ENCODE results near the gene CDX1.

The CDX1 gene

GRCh38 chr5:150163547-150164059, 3.0 kb upstream of the CDX1 start:
- DNase-seq = no peak

GRCh38 chr5:150164211-150164980, 2.2 kb upstream of the CDX1 start:
- DNase-seq = no peak

DNA sequence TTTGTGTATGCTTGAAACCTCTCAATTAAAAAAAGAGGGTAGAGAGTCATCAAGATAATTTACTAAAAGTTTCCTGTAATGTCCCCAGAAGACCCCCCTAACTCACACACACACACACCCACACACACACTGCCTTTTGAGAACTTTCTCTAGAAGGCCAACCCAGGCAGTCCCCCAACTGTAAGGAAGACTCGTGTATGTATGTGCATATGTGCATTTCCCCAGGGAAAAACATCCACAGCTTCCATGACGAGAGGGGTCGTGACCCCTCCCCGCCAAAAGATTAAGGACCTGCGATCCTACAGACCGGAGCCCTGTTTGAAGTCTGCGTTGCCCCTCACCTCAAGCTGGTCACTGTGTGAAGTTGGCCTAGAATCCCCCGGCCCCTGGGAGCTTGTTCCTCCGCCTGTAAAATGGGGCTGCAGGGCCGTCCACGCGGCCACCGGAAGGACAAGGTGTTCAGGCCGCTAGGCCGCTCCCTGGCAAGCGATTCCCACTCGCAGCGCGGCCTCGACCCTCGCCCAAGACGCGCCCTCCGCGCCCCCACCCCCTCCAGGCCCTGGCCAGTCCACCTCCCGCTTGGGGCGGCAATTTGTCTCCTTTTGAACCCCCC, 435 bp upstream of the CDX1 start:
- DNase-seq = no peak

- DNase-seq = no peak
These were observed 903 bp downstream of the CDX1 start for GRCh38 chr5:150167512-150167850.

DNA sequence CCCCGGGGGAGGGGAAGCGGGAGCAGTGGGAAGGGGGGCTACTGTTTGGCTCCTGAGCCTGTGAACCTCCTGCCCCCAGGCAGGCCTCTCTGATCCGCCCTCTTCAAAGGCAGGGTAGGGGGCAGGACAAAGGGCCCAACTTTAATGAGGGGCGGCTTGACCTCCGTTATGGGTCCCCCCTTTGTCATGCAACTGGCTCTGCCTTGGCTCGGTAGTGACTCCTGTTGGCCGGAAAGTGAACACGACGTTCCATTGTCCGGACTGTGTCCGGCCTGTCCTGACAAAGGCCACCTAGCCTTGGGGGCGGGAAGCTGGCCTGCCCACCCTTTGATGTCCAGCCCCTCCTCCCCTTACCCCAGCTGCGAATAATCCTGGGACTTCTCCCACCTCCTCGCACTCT, 1.3 kb downstream of the CDX1 start:
- no peak for DNase-seq

- DNase-seq = no peak
These were observed 2.3 kb downstream of the CDX1 start for GRCh38 chr5:150168864-150169263.

DNA sequence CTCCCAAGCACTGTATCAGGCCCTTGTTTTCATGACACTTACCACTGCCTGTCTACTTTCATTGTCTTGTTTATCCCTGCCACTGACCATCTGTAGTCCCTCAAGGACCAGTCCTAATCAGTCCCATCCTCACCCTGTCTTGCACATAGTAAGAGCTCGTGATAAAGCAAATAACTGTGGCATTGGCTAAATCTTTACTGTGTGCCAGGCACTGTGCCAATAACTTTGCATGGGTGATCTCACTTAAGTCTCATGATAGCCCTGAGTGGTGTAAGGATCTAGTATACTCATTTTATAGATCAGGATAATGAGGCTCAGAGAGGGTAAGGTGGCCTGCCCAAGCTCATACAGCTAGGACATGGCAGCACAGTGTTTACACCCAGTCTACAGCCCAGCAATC, 5.6 kb downstream of the CDX1 start:
- no peak for DNase-seq

DNA sequence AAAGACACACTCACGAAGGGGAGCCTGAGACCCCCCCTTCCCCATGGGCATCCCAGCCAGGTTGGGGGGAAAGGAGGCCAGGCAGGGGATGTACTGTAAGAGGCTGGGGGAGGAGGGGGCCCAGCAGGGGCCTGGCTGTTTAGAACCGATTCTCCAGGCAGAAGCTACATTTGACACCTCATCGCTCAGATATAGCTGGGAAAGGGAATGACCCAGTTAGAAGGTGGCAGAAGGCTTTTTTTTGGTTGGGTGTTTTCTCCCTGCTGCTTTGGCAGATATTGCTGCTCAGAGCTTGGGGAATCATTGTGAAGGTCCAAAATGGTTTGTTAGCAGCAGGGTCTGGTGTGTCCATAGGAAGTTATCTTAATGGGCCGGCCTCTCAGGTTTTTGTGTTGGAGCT, 6.0 kb downstream of the CDX1 start:
- no peak for DNase-seq

- DNase-seq = no peak
These were observed 6.6 kb downstream of the CDX1 start for GRCh38 chr5:150173161-150173560.

DNA sequence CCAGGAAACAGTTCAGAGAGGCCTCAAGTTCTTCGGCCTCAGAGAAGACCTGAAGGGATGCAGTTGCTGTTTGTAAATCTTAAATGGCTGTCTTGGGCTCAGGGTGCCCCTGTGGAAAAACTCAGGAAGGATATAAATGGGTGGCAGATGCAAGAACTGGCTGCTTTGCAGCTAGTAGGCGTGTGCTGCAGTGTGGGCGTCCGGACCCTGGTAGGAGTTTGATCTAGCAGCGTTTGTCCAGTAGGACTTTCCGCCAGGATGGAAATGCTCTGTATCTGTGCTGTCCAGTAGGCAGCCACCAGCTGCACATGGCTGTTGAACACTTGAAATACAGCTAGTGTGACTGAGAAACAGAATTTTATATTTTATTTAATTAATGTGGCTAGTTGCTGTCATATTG, 7.7 kb downstream of the CDX1 start:
- DNase-seq = no peak

- DNase-seq = no peak
These were observed 8.5 kb downstream of the CDX1 start for GRCh38 chr5:150175076-150175475.

- DNase-seq = no peak
These were observed 9.0 kb downstream of the CDX1 start for GRCh38 chr5:150175536-150175935.

DNA sequence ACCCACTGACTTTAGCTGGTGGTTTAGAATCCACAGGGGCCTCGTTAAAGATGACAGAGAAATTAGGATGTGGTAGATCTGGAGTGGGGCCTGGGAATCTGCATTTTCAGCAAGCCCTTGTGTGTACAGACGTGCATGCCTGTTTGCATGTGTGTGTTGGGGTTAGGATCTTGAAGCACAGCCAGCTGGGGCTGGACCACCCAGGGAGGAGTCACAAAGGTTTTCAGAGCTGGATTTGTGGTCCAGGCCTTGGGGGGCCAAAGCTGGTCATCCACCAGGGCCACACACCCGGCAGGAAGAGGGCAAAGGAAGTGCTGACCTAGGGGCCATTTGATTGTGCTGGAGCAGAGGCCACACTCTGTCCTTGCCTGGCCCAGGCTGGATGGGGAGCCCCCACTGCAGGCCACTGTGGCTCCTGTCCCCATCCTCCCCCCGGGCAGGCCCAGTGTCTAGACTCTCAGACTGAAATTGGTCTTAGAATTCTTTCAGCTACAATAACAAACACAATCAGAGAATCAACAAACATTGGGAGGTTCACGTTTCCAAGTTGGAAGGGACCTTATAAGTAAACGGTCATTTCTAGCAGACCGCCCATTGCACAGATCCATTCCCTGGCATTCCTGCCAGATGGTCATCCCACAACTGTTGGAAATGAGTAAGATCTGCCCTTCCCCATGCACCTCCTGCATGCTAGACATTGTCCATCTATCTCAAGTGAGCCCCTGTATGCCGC, 10.3 kb downstream of the CDX1 start:
- no peak for DNase-seq

DNA sequence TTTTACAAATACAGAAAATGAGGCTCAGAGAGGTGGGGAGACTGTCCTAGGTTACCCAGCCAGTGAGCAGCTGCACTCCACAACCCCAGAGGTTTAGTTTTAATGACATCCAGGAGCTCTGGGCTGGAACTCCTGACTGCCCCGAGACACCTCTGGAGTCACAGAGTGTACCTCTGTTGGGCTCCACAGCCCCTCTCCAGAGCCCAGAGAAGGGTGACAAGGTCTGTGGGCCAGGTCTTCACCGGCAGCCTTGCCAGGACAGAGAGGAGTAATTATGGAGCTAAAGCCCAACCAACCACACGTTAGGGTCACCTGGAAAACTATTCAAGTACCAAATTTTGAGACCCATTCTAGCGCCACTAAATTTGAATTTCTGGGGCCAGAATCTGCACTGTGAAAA, 11.1 kb downstream of the CDX1 start:
- DNase-seq = no peak

DNA sequence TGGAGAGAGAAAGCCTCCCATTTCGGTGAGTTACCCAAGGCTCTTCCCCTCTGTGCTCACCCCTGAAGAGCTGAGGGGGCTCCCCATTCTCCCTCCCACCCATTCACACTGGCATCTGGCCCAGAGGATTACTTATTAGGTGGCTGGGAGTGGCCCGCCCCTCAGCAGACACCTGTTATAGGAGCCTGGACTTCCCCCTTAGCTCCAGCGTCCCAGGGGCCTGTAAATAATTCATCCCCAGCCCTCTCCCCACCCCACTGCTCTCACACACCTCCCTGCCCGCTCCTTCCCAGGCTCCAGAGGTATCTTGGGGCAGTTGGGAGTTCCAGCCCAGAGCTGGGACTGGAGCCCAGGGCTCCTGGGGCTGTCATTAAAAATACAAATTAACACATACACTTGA, 11.7 kb downstream of the CDX1 start:
- no peak for DNase-seq

GRCh38 chr5:150179019-150179620, 12.5 kb downstream of the CDX1 start:
- no peak for DNase-seq

GRCh38 chr5:150180241-150181026, 13.9 kb downstream of the CDX1 start:
- DNase-seq = no peak

GRCh38 chr5:150181027-150181426, 14.4 kb downstream of the CDX1 start:
- DNase-seq = no peak

DNA sequence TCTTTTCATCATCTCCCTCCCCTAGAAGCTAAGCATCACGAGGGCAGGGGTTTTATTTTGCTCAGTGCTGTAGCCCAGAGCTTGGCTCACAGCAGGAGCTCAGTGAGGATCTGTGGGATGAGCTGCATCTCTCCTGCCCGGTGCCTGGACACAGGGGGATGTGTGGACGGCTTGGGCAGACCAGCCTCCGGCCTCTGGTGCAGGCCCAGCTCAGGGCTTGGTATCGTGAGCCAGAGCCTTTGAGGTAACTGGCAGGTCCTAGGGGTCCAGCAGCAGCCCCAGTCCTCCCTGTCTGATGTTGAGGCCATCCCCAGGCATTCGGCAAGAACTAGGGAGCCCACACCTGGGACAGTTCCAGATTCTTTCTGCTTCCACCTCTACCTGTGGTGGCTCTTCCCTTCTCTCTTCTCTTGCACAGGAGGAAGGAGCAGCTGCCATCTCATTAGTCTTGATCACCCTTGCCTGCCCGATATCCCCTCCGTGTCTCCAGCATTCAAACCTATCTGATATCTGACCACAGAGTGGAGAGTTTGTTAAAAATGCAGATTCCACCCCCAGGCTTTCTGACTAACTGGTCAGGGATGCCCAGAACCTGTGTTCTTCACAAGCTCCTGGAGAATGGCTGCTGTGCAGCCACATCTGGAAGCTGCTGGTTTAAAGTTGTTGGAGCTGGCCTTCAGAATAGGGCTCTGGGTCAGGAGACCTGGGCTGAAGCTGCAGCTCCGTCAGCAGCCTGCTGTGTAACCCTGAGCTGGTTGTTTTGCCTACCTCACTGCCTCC, 15.4 kb downstream of the CDX1 start:
- no peak for DNase-seq

DNA sequence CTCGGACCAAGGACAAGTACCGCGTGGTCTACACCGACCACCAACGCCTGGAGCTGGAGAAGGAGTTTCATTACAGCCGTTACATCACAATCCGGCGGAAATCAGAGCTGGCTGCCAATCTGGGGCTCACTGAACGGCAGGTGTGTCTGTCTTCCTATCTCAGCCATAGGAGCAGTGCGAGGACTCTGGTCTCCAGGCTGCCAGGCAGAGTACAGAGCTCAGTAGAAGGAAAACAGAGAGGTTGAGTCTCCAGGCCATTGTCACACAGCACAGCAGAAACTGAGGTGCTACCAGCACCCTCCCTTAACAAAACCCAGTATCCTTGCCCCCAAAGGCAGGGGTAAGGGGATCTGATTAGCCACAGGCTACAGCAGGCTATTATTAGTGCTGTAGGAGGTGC, 16.2 kb downstream of the CDX1 start:
- no peak for DNase-seq

DNA sequence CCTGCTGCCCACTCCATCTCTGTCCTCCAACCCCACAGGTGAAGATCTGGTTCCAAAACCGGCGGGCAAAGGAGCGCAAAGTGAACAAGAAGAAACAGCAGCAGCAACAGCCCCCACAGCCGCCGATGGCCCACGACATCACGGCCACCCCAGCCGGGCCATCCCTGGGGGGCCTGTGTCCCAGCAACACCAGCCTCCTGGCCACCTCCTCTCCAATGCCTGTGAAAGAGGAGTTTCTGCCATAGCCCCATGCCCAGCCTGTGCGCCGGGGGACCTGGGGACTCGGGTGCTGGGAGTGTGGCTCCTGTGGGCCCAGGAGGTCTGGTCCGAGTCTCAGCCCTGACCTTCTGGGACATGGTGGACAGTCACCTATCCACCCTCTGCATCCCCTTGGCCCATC, 16.9 kb downstream of the CDX1 start:
- no peak for DNase-seq

- DNase-seq = no peak
These were observed 17.4 kb downstream of the CDX1 start for GRCh38 chr5:150184006-150184405.

Data from CD4-positive, alpha-beta T cell treated with Interleukin-1 beta for 1 hour (primary cell).